HL-60 (cell line): ENCODE measurements around the gene TAF1B.
"Not testable (repeated sequence)": the region's sequence is repeated elsewhere in the genome, so short reads cannot be mapped to it uniquely, and the experiment has no call there.

Experiments used
- DNase-seq, 2 experiments: peaks; one replicate each; pipeline ENCODE4 v3.0.0-alpha.2; 2010 to 2020; ENCODE audit warnings: low read depth in 1 of 2, low spot score in 1 of 2
- H3K27ac ChIP-seq: fragments of 250-450 bp; sonication (Bioruptor Pico); replicated peaks from 2 replicates; pipeline ENCODE4 v1.5.1; 2020; ENCODE audit warnings: mild to moderate bottlenecking, moderate library complexity
- H3K27me3 ChIP-seq: fragments of 250-450 bp; sonication (Bioruptor Pico); 2 replicates; pipeline ENCODE4 v1.5.1; 2021; ENCODE audit warnings: mild to moderate bottlenecking, moderate library complexity; ENCODE audit not compliant: insufficient read depth, poor library complexity, severe bottlenecking
- H3K4me3 ChIP-seq: replicated peaks from 2 replicates; pipeline ENCODE4 v1.5.1; 2011; ENCODE audit warnings: mild to moderate bottlenecking, control low read depth, low read length; ENCODE audit not compliant: insufficient read depth
- GABPA ChIP-seq: IDR thresholded peaks from 2 replicates; pipeline ENCODE4 v1.6.1; 2012; ENCODE audit warnings: low read depth
- POLR2AphosphoS5 ChIP-seq: IDR thresholded peaks from 2 replicates; pipeline ENCODE4 v1.6.1; 2012; ENCODE audit warnings: low read depth
- SPI1 ChIP-seq: IDR thresholded peaks from 2 replicates; pipeline ENCODE4 v1.6.1; 2012; ENCODE audit warnings: low read depth, mild to moderate bottlenecking, borderline replicate concordance
- TF ChIP-seq, protein P1 (sequence below): IDR thresholded peaks from 2 replicates; pipeline ENCODE4 v1.6.1; 2012; ENCODE audit warnings: low read depth; ENCODE audit not compliant: insufficient replicate concordance
- TF ChIP-seq, protein P2 (sequence below): IDR thresholded peaks from one replicate; pipeline ENCODE4 v1.5.1; 2011; ENCODE audit warnings: low read length, control low read depth, inconsistent platforms; ENCODE audit not compliant: insufficient read depth

The TAF1B gene

DNA sequence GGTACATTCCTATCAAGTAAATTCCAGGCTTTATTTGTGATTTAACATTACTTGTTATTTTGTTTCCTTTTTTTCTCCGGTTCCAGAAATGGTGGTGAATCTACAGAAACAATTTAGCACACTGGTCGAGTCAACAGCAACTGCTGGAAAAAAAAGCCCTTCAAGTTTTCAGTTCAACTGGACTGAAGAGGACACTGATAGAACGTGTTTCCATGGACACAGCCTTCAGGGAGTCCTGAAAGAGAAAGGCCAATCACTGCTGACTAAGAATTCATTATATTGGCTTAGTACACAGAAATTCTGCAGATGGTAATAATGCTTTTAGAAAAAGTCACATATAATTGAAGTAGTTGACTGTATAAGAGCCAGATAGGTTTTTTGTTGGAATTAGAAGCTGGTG, 76.2 kb downstream of the TAF1B start:
- TF ChIP-seq, protein P1, sequence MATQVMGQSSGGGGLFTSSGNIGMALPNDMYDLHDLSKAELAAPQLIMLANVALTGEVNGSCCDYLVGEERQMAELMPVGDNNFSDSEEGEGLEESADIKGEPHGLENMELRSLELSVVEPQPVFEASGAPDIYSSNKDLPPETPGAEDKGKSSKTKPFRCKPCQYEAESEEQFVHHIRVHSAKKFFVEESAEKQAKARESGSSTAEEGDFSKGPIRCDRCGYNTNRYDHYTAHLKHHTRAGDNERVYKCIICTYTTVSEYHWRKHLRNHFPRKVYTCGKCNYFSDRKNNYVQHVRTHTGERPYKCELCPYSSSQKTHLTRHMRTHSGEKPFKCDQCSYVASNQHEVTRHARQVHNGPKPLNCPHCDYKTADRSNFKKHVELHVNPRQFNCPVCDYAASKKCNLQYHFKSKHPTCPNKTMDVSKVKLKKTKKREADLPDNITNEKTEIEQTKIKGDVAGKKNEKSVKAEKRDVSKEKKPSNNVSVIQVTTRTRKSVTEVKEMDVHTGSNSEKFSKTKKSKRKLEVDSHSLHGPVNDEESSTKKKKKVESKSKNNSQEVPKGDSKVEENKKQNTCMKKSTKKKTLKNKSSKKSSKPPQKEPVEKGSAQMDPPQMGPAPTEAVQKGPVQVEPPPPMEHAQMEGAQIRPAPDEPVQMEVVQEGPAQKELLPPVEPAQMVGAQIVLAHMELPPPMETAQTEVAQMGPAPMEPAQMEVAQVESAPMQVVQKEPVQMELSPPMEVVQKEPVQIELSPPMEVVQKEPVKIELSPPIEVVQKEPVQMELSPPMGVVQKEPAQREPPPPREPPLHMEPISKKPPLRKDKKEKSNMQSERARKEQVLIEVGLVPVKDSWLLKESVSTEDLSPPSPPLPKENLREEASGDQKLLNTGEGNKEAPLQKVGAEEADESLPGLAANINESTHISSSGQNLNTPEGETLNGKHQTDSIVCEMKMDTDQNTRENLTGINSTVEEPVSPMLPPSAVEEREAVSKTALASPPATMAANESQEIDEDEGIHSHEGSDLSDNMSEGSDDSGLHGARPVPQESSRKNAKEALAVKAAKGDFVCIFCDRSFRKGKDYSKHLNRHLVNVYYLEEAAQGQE, result no peak
- TF ChIP-seq POLR2AphosphoS5 (no peak), SPI1 (no peak), GABPA (no peak)
- TF ChIP-seq, protein P2, sequence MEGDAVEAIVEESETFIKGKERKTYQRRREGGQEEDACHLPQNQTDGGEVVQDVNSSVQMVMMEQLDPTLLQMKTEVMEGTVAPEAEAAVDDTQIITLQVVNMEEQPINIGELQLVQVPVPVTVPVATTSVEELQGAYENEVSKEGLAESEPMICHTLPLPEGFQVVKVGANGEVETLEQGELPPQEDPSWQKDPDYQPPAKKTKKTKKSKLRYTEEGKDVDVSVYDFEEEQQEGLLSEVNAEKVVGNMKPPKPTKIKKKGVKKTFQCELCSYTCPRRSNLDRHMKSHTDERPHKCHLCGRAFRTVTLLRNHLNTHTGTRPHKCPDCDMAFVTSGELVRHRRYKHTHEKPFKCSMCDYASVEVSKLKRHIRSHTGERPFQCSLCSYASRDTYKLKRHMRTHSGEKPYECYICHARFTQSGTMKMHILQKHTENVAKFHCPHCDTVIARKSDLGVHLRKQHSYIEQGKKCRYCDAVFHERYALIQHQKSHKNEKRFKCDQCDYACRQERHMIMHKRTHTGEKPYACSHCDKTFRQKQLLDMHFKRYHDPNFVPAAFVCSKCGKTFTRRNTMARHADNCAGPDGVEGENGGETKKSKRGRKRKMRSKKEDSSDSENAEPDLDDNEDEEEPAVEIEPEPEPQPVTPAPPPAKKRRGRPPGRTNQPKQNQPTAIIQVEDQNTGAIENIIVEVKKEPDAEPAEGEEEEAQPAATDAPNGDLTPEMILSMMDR, result no peak
- Histone ChIP-seq H3K27me3 (no peaks in the 10 kb centered on the region), H3K27ac (no peak overlapping the region), H3K4me3 (no peak overlapping the region)
- DNase-seq, result no peak

DNA sequence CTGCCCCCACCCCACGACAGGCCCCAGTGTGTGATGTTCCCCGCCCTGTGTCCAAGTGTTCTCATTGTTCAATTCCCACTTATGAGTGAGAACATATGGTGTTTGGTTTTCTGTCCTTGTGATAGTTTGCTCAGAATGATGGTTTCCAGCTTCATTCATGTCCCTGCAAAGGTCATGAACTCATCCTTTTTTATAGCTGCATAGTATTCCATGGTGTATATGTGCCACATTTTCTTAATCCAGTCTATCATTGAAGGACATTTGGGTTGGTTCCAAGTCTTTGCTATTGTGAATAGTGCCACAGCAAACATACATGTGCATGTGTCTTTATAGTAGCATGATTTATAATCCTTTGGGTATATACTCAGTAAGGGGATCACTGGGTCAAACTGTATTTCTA, 83.7 kb downstream of the TAF1B start:
- not testable (repeated sequence) for H3K4me3 ChIP-seq, H3K27me3 ChIP-seq, DNase-seq, H3K27ac ChIP-seq

DNA sequence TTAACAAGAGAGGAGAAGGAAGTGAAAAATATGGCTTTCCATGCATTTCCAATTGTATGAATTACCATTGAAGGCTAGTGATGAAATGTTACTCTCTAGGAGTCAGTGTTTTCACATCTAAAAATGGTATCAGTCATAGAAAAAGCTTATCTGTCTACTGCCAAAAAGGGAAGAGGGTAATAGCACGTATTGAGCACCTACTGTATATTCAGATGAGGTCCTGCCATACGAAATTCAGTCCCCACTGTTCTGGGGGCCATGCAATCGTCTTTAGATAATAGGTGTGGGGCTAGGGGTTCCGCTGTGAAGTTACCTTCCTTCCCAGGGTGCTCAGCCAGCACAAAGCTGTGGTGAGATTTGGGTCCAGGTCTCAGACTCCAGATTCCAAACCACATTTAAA, 94.0 kb downstream of the TAF1B start:
- no peaks in the 10 kb centered on the region for H3K27me3 ChIP-seq
- H3K4me3 ChIP-seq, result no peak overlapping the region
- DNase-seq, result no peak
- no peak overlapping the region for H3K27ac ChIP-seq
- TF ChIP-seq, protein P1, result no peak
- TF ChIP-seq, protein P2, result no peak
- TF ChIP-seq GABPA (no peak), SPI1 (no peak), POLR2AphosphoS5 (no peak)

DNA sequence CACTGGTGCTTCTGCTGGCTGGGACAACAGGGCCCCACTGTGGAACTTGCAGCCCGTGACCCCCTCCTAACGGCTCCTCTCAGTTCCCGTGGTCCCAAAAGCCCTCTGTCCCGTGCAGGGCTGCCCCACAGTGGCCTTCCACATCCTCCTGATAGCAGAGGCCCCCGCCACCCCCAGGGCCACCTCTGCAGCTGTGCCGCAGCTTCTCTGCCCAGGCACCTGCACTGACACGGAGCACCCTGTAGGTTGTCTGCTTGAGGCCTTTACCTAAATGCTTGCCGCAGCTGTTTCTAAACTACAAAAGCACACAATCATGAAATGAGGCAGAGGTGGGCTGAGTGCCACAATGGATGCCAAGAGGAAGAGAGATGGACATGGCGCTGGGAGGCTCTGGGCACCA, 94.7 kb downstream of the TAF1B start:
- no peaks in the 10 kb centered on the region for H3K27me3 ChIP-seq
- no peak overlapping the region for H3K4me3 ChIP-seq
- no peak overlapping the region for H3K27ac ChIP-seq
- TF ChIP-seq, protein P2, result no peak
- TF ChIP-seq SPI1, result no peak
- no peak for TF ChIP-seq GABPA
- TF ChIP-seq, protein P1, result no peak
- TF ChIP-seq POLR2AphosphoS5, result no peak
- DNase-seq, result no peak
